NK-92 (cell line): ENCODE results near the gene ZFP91.

Experiments used
- DNase-seq: peaks from one replicate; lab custom pipeline; 2025; ENCODE audit not compliant: unreplicated experiment; lab: John Stamatoyannopoulos, UW

Gene ZFP91

DNA sequence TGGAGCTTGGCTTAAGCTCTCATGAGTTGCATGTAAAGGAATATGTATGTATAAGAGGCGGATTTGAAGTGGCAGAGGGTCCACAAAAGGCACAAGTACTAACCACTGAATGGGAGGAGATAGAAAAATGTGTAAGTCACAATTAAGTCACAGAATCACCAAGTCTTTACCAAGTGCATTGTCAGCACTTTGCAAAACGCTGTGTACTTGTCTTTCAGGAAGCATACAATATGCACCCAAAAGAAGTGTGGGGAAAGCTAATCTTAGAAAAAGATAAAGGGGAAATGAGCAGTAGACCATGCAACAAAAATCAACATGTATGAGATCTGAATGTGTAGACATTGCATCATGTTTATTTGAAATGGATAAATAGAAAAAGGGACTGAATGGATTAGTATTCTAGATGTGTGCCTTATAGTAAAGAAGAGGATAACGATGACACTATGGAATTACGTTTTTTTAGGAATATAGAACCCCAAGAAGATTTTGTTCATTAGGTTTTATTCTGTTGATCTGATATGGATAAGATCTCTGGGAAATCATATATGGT is 48.1 kb downstream of the ZFP91 start:
- DNase-seq: no peak

DNA sequence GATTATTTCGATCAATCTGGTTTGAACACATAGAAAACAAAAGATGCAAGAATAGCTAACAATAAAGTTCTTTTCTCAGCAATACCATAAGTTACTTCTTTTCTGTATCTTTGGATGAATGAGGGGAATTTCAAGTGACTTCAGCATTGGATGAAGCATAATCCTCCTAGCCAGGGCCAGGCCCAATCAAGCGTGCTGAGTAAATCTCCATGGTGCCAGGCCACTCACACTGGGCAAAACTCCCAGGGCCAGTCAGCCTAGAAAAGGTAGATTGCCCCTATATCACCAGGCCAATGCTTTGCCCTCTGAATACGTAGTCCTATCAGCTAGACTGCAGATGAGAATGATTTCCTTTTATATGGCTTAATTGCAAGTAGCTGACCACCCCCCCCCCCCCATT is 49.6 kb downstream of the ZFP91 start:
- no peak for DNase-seq

DNA sequence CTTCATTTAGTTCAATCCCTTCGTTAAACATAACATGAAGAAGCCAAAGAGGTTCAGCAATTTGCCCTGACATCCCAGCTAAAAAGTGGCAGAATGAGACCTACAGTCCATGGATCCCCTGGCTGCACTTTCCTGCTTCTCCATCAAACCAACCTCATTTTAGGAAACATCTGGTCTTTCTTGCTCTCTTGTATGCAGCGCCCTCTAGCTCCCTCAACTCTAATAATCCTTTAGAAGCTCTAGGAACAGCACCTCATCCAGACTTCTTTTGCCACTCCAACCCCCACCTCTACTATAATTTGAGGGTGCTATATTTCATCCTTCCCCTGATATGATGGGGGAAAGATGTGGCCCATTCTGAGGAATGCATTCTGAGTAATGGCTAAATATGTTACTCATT is 51.0 kb downstream of the ZFP91 start:
- DNase-seq: no peak

DNA sequence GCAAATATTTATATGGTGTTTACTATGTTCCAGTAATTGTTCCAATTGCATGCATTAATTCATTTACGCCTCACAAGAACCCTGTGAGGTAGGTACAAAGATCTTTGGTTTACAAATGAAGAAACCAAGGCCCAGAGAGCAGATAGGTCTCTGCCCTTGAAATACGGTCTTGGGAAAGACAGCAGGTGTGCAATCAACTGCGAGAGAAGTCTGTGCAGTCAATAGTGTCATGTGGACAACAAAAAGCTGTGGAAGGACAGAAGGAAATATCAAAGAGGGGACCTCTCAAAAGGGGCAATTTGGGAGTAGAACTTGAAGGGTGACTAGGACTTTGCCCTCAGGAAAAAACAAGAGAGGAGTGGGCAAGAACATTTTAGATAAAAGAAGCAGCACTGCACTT is 52.5 kb downstream of the ZFP91 start:
- no peak for DNase-seq

DNA sequence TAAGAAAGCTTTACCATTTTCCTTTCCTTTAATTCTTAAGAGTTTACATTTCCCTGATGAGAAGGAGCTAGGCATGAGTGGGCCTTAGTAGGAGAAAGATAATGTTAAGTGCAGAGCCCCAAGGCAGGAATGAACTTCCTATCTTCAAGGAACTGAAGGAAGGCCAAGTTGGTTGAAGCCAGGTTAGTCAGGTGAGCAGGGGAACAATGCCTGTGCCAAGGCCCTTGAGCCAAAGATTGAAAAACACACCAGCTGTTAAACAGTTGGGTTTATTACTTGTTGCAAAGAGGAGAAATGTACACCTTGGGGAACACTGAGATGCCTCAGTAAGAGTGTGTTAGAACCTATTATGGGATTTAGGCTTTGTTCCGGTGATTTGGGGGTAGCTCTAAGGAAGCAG is 53.6 kb downstream of the ZFP91 start:
- no peak for DNase-seq

DNA sequence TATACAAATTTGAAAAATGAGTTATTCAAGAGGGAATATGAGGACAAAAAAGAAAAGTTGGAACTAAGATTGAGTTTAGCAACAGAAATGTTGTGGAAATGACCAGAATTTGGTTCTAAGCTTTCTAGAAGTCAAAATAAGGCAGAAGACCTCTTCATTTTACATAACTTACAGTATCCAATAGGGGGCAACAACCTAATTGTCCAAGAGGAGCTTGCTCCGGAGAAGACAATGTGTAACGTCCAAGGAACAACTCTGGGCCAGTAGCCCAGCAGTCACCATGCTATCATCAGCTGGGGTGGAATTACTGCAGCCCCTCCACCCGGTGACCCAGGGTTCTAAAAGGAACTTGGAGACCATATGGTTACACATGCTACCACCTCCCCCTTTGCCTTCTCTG is 57.7 kb downstream of the ZFP91 start:
- no peak for DNase-seq

DNA sequence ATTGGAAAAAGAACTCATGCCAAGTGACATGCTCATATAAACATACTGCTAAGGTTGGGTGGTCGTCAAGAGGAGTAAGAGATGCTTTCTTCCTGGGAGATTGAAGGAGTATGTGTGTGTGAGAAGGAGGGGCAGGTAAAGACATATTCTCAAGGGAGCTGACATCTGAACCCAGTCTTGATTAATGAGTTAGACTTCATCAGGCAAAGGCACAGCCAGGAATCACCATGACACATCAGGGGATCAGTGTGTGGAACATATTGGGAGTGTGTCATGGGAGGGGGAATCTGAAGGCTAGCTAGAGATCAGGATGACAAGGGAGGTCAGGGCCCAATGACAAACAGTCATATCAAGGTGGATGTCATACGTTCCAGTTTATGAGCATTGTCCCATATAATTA is 58.5 kb downstream of the ZFP91 start:
- DNase-seq: no peak

DNA sequence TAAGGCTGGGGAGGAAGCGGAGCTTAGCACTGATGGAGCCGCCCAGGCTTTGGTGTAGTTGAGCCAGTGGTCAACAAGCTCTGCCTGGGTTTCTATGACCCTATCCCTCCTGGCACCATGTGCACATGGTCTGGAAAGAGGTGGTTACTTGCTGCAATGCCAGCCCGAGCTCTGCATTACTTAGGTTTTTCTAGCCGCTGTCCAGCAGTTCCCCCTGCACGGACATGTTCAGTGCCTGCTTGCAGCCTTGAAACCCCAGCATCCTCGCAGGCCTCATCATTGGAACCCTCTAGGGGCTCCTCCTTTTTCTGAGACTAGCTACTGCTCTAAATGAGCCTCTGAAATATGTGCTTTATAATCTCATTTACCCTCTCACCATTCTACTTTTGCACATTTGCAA is 60.2 kb downstream of the ZFP91 start:
- DNase-seq: no peak

DNA sequence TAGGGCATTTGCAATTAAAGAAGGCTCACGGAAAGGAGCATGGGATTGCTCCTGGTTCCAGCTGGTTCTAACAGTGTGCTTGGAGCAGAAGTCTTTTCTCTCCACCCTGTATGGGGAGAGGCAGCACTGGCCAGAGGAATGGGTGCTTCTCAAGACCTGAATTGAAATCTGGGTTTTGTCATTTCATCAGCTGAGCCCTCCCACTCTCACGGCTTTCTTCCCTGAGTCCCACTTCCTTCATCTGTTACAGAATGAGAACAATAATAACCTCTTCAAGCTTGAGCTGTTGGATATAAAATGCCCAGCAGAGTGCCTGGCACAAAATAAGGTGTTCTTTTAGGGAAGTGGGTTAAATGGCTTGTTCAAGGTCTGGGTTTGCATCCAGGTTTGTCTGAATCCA is 60.8 kb downstream of the ZFP91 start:
- no peak for DNase-seq

DNA sequence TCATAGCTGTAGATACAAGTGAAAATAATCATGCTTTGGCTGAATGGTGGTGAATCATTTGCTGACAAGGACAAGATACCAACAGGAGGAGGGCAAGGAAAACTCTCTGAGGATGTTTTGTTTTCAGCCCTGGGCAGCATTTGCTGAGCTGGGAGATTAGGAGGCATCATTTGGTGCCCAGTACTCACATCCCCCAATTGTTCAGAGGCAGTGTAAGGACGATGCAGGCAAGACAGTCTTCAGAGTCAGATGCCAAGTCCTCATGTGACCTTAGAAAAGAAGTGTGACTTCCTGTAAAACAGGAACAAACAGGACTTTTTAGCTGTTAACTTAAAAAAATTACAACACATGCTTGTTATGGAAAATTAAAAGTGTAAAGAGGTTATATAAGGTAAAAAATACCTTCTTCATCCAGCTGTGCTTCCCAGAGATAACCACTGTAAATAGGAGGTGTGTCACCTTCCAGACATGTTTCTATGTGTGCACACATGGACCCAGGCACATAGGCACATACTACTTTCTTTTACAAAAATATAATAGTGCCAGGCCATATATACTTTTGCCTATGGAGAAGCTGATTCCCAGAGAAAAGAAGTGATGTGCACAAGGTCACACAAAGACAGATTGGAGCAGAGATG is 61.6 kb downstream of the ZFP91 start:
- no peak for DNase-seq

DNA sequence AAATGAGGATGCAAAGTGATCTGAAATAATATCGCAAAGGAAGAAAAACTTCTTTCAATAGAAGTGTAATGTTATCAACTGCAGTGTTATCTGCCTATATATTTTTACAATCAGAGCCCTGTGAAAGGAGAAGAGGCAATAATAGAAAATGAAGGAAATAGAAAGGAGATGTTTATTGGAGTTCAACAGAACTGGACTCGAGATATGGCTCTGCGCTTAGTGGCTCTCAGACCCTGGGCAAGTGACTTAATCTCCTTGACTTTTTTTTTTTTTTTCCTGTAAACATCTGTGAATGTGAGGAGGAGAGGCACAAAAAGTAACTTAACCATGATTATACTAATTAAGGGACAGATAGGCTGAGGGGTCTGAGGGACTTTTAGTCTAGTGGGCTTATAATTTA is 62.5 kb downstream of the ZFP91 start:
- DNase-seq: no peak

DNA sequence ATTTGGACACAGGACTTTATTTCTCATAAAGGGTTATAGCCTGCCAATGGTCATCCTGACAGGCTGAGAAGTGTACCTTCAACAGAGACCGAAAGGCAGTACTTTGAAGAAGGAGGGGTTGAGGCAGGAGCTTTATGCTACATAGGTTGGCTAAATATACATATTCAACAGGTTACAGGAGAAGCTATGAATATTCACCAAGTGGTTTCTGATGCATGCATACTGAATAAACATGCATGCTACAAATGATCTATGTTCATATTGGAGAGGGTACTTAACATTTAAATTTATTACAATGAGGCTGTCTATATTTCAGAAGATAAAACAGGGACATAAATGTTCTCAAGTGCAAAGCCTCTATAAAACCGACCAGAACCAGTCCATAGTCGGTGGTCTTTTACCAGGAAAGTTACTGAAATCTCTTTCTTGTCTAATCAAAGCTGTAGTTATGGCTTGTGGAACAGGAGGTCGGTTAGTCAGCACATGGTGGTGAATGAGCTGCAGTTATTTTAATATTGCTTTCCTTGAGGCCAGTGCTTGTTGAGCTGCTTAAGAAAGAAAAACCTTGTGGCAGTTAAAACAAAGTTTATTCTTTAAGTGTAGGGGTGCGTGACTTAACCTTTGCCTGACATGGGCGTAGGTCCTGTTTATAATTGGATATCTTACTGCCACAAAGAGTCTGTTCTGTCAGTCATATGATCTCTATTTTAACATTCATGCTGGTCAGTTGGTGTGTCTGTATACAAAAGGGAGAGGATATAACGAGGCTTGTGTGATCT is 63.1 kb downstream of the ZFP91 start:
- DNase-seq: no peak

DNA sequence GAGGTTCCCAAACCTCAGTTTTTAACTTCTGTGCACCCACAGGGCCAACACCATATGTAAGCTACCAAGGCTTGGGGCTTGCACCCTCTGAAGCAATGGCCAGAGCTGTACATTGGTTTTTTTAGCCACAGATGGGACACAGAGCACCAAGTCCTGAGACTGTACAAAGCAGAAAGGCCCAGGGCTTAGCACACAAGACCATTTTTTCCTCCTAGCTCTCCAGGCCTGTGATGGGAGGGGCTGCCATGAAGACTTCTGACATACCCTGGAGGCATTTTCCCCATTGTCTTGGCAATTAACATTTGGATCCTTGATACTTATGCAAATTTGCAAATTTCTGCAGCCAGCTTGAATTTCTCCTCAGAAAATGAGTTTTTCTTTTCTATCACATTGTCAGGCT is 67.0 kb downstream of the ZFP91 start:
- DNase-seq: no peak

DNA sequence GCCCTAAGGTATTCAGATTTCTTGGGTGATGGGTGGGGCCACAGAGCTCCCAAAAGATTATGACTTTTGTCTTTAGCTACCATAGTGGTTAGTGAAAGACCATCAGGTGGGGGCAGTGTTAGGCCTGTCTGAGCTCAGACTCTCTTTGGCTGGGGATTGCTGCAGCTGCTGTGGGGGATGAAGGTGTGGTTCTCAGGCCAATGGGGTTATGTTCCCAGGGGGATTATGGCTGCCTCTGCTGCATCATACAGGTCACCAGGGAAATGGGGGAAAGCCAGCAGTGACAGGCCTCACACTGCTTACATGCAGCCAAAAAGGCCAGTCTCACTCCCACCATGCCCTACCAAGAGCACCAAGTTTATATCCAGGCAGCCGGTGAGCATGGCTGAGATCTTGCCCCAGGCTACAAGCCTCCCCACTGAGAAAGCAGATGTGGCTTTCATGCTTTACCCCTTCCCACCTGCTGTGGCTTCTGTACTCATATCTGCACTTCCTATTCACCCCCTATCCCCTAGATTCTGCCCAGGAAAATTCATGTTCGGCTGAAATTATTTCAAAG is 68.4 kb downstream of the ZFP91 start:
- no peak for DNase-seq

DNA sequence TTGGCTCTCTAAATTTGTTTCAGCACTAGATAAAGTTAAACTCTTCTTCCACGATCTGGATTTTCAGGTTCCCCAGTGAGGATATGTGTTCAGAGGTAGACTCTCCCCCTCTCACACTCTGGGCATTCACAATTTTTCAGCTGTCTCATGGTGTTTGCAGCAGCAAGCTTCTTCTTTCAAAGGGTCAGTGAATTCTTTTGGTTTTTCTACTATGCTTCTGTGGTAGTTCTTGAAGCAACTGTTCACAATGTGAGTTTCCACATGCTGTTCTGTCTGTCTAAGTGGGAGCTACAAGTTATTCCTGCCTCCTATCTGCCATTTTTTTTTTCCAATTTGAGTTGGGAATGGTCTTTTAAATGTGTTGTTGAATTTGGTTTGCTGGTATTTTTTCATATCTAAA is 69.0 kb downstream of the ZFP91 start:
- no peak for DNase-seq

DNA sequence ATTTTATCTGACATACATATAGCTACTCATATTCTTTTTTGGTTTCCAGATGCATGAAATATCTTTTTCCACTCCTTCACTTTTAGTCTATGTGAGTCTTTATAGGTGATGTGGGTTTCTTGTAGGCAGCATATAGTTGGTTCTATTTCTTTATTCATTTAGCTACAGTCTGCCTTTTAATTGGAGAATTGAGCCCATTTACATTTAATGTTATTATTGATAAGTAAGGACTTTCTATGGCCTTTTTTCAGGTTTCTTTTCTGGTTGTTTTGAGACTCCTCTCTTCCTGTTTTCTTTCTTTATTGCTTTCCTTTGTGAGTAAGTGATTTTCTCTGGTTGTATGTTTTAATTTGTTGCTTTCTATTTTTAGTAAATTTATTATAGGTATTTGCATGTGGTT is 70.8 kb downstream of the ZFP91 start:
- DNase-seq: no peak

DNA sequence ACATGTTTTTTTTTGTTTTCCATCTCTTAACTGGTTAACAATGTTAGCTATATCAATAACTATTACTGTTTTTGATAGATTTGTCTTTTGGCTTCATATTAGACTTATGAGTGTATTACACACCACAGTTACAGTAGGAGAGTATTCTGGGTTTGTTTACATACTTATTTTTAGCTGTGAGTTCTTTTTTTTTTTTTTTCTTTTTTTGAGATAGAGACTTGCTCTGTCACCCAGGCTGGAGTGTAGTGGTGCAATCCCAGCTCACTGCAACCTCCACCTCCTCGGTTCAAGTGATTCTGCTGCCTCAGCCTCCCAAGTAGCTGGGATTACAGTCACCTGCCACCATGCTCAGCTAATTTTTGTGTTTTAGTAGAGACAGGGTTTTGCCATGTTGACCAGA is 71.6 kb downstream of the ZFP91 start:
- DNase-seq: no peak

DNA sequence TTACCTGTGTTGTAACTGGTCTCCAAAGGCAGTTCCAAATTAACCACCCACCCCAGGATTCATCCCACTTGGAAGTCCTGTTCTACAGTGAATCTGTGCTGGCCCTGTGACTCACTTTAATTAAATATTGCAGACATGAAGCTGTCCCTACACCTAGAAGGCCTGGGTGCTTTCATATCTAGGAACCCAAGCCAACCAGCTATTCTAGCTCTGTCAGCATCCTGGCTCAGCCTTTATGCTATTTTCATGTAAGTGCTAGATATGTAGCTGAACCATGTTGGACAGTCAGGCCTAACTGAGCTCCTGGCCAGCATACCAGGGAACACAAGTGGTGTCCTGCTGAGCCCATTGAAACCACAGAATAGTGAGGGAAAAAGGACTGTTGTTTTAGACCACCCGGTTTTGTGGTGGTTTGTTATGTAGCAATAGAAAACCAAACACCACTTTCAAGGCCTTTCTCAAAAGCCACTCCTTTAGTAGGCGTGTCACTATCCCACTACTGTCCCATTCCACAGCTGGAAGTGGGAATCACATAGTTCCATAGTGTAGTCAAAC is 73.9 kb downstream of the ZFP91 start:
- no peak for DNase-seq

DNA sequence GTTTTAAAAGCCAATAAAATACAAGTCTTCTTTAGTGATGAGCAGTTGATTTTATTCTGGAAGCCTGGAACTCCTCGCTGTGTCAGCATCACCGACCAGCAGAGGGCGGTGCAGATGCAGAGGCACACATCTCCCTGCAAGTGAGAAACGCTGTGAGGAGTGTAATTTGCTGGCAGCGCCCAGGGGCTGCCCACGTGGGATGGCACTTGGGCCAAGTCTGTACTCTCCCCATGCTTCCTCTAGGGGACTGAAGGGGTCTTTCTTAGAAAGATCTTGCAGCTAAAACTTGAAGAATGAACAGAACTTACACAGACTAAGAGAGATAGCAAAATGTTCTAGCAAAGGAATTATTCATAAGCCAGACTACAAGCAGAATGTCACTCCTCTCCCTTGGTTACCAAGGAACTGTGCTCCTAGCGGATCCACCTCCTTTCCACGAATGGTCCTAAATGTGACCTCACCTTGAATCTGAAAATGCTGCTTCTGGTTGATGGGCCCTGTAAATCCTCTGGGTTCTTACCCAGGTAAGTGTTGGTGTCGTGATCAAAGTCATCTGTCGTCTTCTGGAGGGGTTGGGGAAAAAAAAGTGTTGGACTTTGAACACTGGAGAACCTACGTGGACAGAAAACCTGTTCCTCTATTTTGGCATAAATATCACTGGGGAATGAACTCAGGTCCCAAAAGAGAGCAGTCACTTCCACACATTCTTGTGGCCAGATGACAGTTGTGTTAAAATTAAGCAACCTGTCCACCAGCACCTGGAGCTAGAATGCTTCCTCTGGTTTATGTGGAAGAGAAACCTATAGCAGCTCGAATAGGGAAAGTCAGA is 75.4 kb downstream of the ZFP91 start:
- no peak for DNase-seq

DNA sequence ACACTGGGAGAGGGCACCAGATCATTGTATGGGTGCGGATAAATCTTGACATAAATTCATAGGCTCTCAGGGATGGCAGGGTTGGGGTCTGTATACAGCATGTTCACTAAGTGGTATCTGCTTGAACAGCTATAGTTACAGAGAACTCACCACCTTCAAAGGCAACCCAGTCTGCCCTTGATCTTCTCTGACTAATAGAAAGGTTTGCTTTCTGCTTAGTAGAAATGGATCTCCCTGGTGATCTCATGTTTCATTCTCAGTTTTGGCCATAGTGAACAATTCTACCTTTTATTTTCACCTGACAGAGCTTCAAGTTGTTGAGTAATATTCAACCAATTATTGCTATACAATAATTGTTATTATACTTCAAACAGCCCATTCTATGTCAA is 76.0 kb downstream of the ZFP91 start:
- no peak for DNase-seq

DNA sequence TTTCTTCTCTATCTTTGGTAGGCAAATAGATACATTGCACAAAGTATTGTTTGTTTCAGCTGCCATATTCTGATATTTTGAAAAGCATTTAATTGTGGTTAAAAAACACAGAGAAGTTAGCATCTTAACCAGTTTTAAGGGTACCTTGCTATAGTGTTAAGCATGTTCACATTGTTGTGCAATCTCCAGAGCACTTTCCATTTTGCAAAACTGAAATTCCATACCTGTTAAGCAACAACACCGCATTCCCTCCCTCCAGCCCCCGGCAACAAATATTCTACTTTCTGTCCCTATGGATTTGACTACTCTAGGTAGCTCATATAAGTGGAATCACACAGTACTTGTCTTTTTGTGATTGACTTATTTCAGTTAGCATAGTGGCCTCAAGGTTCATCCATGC is 77.5 kb downstream of the ZFP91 start:
- no peak for DNase-seq
